Measurements from ENCODE around the gene RNU1-1.
"Not testable (repeated sequence)": the region's sequence is repeated elsewhere in the genome, so short reads cannot be mapped to it uniquely, and the experiment has no call there.

RNU1-1 gene

GRCh38 chr1:16521679-16522078, 7.6 kb upstream of the RNU1-1 start:
- not testable (repeated sequence) for DNase-seq

GRCh38 chr1:16521288-16521583, 7.2 kb upstream of the RNU1-1 start:
- no peak for DNase-seq

- peak in 1 of 56 donors; percentile 12 for DNase-seq
Measured at GRCh38 chr1:16520435-16521287, 6.6 kb upstream of the RNU1-1 start.

DNA sequence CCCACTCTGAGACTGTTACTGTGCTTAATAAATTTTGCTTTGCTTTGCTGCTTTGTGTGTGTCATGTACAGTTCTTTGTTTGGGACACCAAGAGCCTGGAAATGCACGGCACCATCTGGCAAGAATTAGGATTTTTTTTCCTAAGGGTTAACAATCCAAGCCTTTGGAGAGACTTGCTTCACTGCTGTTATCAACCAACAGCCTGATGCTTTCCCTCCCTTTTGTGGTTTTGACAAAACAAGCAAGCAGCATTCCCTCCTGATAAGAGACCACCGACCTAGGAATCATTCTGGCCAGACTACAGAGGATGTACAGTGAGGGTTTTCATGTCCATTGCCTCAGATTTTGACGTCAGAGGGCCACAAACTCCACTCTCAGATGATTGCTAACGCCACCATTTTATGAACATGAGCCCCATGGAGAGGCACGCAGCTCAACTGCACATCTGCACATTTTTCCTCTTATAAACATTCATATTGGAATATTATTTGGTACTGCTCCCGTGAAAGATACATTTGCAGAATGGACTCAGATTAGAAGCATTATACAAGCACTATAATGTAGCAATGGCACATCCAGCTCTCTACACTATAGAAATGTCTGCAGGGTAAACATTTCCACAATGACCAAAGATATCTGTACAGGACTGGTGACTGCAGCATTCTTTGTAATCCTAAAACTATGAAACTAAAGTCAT, 5.3 kb upstream of the RNU1-1 start:
- DNase-seq, result not testable (repeated sequence)

DNA sequence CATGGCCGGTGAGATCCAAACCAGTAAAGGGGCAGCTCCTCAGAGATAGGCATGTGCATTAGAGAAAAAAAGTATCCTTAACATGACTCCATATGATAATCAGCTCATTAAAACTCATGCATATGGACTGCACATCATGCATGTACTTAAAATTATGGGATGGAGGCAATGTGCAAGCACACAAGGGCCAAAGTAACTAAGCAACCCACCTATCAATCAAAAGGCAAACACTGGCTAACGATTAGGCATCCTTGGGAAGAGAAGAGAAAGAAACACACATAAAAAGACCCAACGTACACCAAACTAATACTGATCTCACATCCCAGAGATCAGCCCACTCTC, 4.8 kb upstream of the RNU1-1 start:
- DNase-seq, result not testable (repeated sequence)

GRCh38 chr1:16516694-16517410, 2.8 kb upstream of the RNU1-1 start:
- DNase-seq, result not testable (repeated sequence)

DNA sequence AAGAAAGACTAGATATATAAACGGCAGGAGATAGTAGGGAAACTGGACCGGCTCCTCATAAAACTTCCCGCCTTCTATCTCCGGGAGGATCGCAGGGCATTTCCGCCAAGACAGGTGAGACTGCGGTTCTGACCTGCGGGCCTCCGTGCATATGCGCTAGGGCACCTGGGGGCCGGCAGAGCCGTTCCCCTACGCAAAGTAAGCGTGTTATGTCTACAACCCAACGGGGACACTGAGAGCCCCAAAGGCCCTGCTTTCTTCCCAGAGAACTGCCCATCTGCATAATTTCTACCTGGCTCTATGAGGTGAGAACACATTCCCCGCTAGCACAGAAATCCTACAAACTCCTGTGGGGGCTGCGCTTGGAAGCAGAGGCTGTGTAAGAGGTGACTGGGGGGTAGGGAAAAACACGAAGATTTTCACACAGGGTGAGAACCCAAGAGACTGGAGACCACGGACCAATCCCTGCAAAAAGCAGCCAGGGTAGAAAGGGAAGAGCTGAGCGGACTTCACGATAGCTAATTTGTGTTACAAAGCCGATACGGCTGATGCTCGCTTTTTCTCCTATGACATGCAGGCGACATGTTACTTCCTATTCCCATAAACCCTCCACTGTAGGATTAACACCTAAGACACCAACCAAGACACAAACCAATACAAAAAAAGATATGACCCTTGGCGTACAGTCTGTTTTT, 526 bp downstream of the RNU1-1 start:
- DNase-seq, result peak in 21 of 56 donors; percentile 31 to 88 (median 59)

- DNase-seq, result not testable (repeated sequence)
Measured at GRCh38 chr1:16512624-16513411, 1.3 kb downstream of the RNU1-1 start.

GRCh38 chr1:16511926-16512325, 2.2 kb downstream of the RNU1-1 start:
- DNase-seq, result not testable (repeated sequence)

DNA sequence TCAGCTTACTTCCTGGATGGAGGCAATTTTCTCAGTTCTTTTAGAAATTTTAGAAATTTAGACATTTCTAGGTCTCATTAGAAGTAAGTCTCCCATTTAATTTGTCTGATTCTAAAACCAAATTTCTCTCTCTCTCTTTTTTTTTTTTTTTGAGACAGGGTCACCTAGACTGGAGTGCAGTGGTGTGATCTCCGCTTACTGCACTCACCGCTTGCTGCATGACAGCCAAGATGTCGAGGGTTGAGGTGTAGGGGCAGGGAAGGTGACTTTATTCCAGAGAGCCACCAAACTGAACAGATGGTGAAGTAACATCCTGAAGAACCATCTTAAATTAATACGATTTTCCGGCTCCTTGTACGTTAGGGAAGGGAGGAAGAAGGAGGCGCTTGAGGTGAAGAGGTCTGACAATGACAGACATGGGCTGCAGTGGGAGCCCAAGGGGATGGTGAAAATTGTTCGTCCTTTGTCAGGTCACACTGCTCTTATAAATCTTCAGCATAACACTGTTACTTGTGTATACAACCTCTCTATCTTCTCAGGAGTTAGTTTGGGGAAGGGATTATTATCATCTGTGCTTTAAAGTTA, 5.1 kb downstream of the RNU1-1 start:
- not testable (repeated sequence) for DNase-seq

DNA sequence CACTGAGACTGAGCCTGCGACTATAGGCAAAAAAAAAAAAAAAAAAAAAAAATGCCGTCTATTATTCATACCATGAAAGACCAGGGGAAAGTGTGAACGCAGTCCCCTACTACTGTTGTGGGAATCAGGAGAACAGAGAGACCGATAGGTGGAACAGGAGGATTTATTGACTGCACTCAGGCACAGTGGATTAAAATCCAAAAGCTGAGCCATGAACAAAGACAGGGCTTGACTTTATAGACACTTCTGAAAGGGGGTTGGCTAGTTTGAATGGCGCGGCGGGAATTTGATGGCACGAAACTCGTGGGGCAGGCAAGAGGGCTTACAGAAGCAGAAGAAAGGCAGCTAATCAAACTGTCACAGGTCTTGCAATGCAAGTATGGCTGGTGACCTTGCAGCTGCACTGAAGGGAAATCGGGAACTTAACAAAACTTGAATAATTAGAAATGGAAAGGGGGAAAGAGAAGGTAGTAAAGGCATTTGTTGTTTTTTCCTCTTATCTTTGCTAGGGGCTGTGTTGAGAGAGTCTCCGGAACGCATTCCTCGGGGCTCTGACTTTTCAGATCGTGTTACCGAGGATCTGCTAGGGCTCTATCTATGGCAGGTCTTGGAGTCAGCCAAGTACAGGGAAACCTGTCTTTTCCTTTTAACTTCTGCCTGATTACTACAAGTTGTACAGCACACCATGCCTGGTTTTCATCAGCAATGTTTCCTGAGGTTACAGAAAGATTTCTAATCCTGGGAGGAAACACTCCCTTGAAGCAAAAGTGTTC, 7.5 kb downstream of the RNU1-1 start:
- not testable (repeated sequence) for DNase-seq

GRCh38 chr1:16505870-16506269, 8.2 kb downstream of the RNU1-1 start:
- DNase-seq, result not testable (repeated sequence)

DNA sequence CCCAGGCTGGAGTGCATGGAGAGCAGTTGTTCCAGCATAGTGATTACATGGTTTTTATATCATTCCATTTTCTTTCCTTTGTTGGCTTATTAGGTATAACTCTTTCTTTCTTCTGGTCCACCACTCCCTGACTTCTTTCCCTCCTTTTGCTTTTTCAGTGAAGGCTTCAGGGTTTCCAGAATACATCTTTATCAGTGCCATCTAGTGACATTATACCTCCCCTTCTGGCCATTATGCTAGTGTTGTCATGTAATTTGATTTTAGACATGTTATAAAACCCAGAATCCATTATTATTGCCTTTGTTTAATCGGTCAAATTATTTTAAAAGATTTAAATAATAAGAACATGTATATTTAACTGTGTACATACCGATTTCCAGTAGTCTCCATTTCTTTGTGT, 10.6 kb downstream of the RNU1-1 start:
- no peak for DNase-seq

GRCh38 chr1:16501446-16501845, 12.6 kb downstream of the RNU1-1 start:
- DNase-seq, result not testable (repeated sequence)

DNA sequence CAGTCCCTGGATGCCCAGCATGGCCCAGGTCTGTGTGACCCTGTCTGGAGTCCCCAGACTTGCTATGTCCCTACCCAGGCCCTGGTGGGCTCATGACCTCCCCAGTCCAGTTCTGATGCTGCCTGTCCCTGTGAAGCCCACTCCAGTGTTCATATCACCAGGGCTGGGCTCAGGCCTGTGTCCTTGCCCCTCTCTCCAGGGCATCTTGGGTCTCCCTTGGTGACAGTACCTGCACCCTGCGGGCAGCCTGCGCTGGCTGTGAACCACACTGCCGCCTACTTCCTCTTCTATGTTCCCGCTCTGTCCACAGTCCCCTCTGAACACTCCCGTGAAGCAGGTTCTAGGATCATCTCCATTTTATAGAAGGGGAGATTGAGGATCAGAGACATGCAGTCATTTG, 13.1 kb downstream of the RNU1-1 start:
- peak in 1 of 56 donors; percentile 8 for DNase-seq

GRCh38 chr1:16500466-16500865, 13.6 kb downstream of the RNU1-1 start:
- peak in 1 of 56 donors; percentile 13 for DNase-seq

- peak in 55 of 56 donors; percentile 12 to 90 (median 74) for DNase-seq
Measured at GRCh38 chr1:16498573-16499413, 15.3 kb downstream of the RNU1-1 start.

GRCh38 chr1:16498047-16498446, 16.0 kb downstream of the RNU1-1 start:
- DNase-seq, result not testable (repeated sequence)

Measured in nucleus accumbens (tissue), 56 donors.